ENCODE measurements around the gene CLCN4. TPM values are rescaled to one million over a fixed set of nuclear protein-coding genes. Genes with fewer than 3 reads are reported as not detected.

Gene CLCN4
- total and polyA plus RNA-seq, 2 of the 8 experiments (the other 6 are each of a cell fraction or from before 2014, with no cell fraction given): 3.3 to 11.2 TPM

- no peak for TF ChIP-seq RAD21 (IDR thresholded peaks at IDR 0.05 in 1 of 2, conservative IDR thresholded peaks at IDR 0.05 in 1 of 2; ENCODE audit: low read depth in 2 of 2, low read length in 2 of 2)
- POLR2A ChIA-PET (ENCODE audit: partially characterized antibody): no interaction called here
Observed at GRCh38 chrX:10120331-10120730, 36.4 kb upstream of the CLCN4 start.

More at GRCh38 chrX:10120331-10120730, 36.4 kb upstream of the CLCN4 start:
- Histone ChIP-seq H3K4me2 (ENCODE audit: insufficient read depth in 1 of 2, low read depth in 2 of 2, low read length in 2 of 2) (no peak overlapping the region), H2AK5ac (ENCODE audit: low read depth, low read length) (no peak overlapping the region), H2BK120ac (replicated peaks; ENCODE audit: low read depth, low read length) (no peak overlapping the region), H3K79me1 (ENCODE audit: low read depth, low read length) (no peaks in the 10 kb centered on the region), H3K56ac (replicated peaks; ENCODE audit: insufficient read length, low read depth, low read length) (no peak overlapping the region), H3K4me3 (ENCODE audit: extremely low read depth in 1 of 4, insufficient read depth in 2 of 4, low read depth in 3 of 4, low read length in 4 of 4) (no peak overlapping the region), H3K9ac (replicated peaks in 1 of 4; ENCODE audit: extremely low read depth in 1 of 4, low read depth in 3 of 4, low read length in 3 of 4) (no peak overlapping the region), H2BK5ac (ENCODE audit: low read depth, low read length) (no peak overlapping the region), H4K91ac (replicated peaks; ENCODE audit: insufficient read length, low read length) (no peak overlapping the region), H3K23ac (ENCODE audit: insufficient read length) (no peak overlapping the region), H2AFZ (ENCODE audit: low read length) (no peak overlapping the region), H3K27ac (ENCODE audit: low read depth, low read length) (no peak overlapping the region), H2BK12ac (ENCODE audit: low read depth, low read length) (no peak overlapping the region), H3K36me3 (ENCODE audit: control insufficient read depth in 2 of 4, insufficient read depth in 4 of 4, low read length in 3 of 4) (peaks cover 3 to 41% (median 8%) of the 10 kb centered on the region in 4 experiments; a peak in 4 of 8 replicates), H4K8ac (ENCODE audit: extremely low read depth, insufficient read depth, low read length) (no peak overlapping the region), H3K9me3 (ENCODE audit: insufficient read depth in 2 of 2, low read depth in 1 of 2, low read length in 1 of 2) (peaks cover 24 to 46% of the 10 kb centered on the region in 2 experiments), H3K4me1 (replicated peaks in 1 of 4; ENCODE audit: control insufficient read depth in 3 of 4, insufficient read depth in 4 of 4, low read length in 3 of 4) (no peaks in the 10 kb centered on the region), H3K18ac (ENCODE audit: extremely low read depth, low read length) (no peak overlapping the region), H3K4ac (replicated peaks; ENCODE audit: insufficient read length, low read depth, low read length) (no peak overlapping the region), H2BK15ac (ENCODE audit: low read length) (no peak overlapping the region), H3K14ac (ENCODE audit: insufficient read length) (no peak overlapping the region), H4K20me1 (replicated peaks in 1 of 2; ENCODE audit: control insufficient read depth in 1 of 2, insufficient read depth in 2 of 2, low read length in 2 of 2) (no peaks in the 10 kb centered on the region), H3K27me3 (replicated peaks in 1 of 4; ENCODE audit: control insufficient read depth in 3 of 4, extremely low read depth in 1 of 4, insufficient read depth in 3 of 4, low read length in 3 of 4) (no peaks in the 10 kb centered on the region), H3K23me2 (ENCODE audit: low read depth, low read length) (no peaks in the 10 kb centered on the region), H4K5ac (ENCODE audit: insufficient read length, low read depth, low read length) (no peak overlapping the region), H3K79me2 (ENCODE audit: control insufficient read depth in 1 of 2, insufficient read depth in 2 of 2, low read length in 2 of 2) (no peaks in the 10 kb centered on the region), H2BK20ac (ENCODE audit: low read length) (no peak overlapping the region)
- CTCF ChIA-PET (ENCODE audit: partially characterized antibody): interaction anchor here (0.7 to 6.3 kb wide), 32 partner anchors 10 to 247 kb away, joined by 3 to 66 read pairs (median 4); no protein-coding TSS in a partner anchor
- WGBS, 2 experiments (ENCODE audit: extremely low coverage in 1 of 2, insufficient coverage in 1 of 2, insufficient read length in 1 of 2, insufficient replicate concordance in 2 of 2, low coverage in 1 of 2, low lambda C conversion rate in 2 of 2, missing lambda C conversion rate in 1 of 2): 98% methylated on average over 8 of the region's 8 CpGs; no CpG with 5 or more reads in 1 of the 2 experiments
- DNase-seq (ENCODE audit: low read depth in 1 of 2, low spot score in 2 of 2): no peak
- peak; percentile 60 for FAIRE-seq
